Iris pigment epithelial cell (primary cell): ENCODE measurements around the gene GUK1.
A peak's percentile ranks its signal among the peaks of the same experiment; 100 is the strongest.
"Not testable (repeated sequence)": the region's sequence is repeated elsewhere in the genome, so short reads cannot be mapped to it uniquely, and the experiment has no call there.

Experiments used
- DNase-seq: peaks from one replicate; pipeline ENCODE4 v3.0.0-alpha.2; 2011; ENCODE audit warnings: low read depth

The GUK1 gene

DNA sequence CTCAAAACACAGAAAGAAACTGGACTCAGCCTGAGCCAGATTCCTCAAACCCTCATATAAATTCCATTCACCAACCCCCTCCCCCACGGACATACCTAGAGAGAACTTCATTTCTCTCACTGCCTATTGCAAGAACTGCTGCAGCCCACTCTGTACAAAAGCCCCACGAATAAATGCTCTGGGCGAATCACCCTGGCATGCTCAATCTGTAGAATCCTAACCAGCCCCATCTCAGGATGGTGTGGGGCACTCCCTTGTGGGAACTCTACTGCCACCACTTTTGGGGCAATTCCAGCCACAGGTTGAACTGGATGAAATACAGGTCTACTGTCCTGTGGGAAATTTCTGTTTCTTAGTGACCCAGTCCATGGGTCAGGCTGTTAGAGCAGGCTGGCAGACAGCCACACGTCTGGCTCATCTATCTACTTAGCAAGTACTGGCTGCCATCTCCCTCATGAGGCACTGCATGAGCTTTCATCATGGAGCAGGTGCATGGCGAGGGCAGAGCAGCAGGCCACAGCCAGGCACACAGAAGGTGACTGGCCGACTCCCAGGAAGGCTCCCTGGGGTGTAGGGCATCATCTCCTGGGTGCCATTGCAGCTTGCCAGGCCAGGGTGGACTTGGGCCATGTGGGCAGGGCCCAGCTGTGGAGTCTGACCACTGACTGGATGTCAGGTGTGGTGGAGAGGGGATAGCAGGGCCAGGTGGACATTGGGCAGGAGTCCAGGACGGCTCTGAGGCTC is 35.4 kb upstream of the GUK1 start:
- DNase-seq: no peak

- DNase-seq: no peak
Observed at GRCh38 chr1:228105270-228105995, 34.6 kb upstream of the GUK1 start.

- no peak for DNase-seq
Observed at GRCh38 chr1:228105996-228106799, 33.9 kb upstream of the GUK1 start.

- no peak for DNase-seq
Observed at GRCh38 chr1:228106800-228107054, 33.4 kb upstream of the GUK1 start.

- no peak for DNase-seq
Observed at GRCh38 chr1:228107636-228108035, 32.4 kb upstream of the GUK1 start.

DNA sequence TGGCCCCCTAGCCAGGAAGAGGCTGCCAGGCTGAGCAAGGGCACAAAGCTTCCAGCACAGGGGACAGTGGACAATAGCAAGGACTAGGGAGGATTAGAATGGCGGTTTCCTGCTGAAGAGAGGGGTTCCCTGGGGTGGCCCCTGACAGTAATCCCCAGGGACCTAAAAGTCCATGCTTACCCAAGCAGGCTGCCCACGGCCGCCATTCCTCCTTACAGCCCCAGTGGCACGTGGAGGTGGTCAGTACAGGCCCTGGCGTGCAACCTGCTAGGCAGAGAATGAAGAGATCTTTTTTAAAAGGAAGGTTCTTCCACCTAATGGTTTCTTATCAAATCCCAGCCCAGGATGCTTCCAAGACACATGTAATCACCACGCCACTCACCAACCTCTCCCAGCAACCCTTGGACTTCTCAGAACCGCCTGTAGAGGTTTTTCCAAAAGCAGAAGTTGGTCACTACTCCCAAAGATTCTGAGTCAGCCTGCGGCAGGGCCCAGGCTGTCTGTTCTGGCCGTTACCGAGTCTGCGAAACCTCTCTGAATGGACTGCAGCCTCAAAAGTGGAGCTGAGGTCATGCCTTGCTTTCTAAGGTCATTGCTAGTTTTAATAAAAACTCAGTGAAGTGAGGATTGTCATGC is 31.9 kb upstream of the GUK1 start:
- DNase-seq: no peak

DNA sequence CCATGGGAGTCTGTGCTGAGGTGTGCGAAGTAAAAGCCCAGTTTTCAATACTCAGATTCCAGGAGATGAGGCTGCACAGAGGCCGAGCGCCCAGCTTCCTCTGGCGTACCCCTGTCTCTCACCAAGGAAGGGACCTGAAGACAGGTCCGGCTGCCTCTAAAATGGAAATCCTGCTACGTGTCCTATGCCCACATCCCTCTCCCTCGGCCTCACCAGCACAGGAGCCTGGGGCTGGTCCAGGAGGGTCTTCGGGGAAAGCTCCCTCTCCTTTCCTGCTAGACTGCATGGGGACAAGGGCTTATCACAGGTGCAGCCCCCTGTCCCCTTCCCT is 31.4 kb upstream of the GUK1 start:
- DNase-seq: no peak

- peak; percentile 96 for DNase-seq
Observed at GRCh38 chr1:228109073-228109961, 30.8 kb upstream of the GUK1 start, which contains the start of gene MRPL55. Gene MRPL55, minus strand, starts transcription at chr1:228109299. Its CDS starts 1,039 bp downstream, at chr1:228108260.

GRCh38 chr1:228109962-228110488 is 30.1 kb upstream of the GUK1 start:
- peak; percentile 34 for DNase-seq

DNA sequence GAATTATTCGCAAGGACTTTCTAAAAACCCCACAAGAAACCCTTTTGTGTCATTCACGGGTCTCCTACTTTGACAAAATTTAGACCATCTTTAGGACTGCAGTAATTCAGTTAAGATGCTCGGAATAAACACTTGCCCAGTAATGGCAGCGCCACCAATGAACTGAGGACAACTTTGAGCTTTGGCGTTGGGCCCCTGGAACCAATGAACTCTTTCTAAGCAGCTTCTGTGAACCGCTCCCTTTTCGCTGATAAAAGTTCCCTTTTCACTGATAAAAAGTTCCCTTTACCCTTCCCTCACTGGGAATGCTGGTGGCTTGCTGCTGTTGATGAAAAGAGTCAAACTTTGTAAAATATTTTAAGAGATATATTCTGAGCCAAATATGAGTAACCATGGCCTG is 29.5 kb upstream of the GUK1 start:
- no peak for DNase-seq

- DNase-seq: not testable (repeated sequence)
Observed at GRCh38 chr1:228111315-228111714, 28.8 kb upstream of the GUK1 start.

DNA sequence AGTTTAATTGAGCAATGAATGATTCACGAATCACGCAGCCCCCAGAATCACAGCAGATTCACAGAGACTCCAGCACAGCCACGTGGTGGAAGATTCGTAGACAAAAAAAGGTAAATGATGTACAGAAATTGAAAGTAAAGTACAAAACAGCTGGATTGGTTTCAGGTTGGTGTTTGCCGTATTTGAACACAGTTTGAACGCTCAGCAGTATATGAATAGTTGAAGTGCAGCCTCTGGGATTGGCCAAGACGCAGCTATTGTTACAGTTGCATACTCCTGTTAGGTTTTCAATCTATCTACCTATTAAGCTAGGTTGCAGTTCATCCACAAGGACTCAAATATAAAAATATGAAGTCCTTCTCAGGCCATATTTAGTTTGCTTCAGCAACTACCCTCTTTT is 27.9 kb upstream of the GUK1 start:
- no peak for DNase-seq

DNA sequence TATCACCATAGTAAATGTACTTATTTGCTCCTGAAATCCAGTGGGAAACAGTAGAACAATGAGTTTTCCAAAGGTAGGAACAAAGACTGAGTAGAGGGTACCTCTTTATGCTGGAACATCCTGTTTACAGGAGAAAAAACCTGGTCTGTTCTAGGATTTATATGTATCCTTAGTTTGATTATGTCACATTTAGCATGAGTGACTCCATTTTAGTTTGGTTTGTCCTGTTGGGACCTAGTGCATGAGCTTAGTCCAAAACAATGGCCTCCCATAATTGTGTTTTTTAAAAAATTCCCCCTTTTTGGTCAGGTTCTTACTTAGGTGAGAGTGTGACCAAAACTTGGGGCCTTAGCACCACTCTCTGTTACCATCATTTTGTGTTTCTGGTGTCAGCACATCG is 27.5 kb upstream of the GUK1 start:
- DNase-seq: no peak

DNA sequence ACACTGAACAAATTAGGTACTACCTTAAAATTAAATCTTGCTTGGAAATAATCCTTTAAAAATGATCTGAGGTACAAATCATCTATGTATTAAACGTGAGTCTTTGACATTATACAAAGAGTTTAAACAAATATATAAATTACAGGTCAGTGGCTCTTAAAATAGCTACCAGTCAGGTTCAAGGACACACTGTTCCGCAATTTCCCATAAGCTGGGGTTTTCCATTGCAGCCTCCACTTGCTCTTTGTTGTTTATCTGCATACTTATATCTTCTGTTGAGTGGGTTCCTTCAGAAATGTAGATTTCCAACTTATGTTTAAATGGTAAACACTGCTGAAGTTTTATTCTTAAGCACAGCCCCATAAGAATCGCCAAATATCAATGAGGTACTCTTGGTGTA is 25.3 kb upstream of the GUK1 start:
- DNase-seq: no peak

DNA sequence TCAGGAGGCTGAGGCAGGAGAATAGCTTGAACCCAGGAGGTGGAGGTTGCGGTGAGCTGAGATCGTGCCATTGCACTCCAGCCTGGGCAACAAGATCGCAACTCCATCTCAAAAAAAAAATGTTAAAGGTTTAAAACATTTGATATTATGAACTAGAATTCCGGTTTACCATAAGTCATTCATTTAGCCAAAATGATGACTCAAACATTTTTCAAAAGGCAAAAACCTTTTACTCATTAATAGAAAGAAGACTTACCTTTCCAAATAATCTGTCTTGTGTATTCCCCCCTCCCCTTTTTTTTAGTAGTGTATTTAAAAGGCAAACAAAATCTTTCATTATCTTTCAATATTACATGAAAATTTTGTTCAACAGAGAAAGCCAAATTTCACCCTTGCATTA is 22.7 kb upstream of the GUK1 start:
- no peak for DNase-seq

DNA sequence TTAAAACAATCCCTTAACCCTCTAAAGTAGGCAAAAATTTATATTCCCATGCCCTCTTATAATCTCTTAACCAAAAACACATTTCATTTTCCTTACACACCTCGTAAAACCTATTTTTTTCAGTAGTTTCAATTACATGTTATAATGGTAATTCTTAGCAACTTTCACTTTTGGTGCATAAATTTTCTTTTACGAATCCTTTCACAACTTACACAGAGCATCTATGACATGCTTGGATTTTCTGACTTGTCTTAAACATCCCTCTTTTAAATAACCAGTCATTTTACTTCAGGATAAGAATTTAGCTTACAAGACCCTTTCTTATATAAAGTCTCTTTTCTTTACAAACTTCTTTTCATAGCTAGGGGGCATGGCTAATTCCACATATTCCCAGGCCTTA is 22.0 kb upstream of the GUK1 start:
- no peak for DNase-seq

DNA sequence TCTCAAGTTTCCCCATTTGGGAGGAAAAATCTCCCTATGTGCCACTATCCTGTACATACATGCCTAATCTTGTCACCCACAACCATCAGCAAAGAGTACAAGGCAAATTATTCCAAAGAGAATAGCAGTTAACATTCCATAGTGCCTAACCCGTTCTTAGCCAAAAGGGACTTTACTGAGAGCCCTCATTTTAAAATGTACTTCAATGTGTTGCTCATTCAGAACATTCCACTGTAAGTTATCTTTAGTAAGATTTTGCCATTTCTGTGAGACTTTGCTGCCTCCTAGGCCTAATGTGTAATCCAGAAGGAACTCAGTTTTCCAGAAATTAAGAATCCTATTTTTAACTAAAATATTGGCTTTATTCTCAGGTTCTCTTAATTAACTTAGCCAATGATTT is 19.7 kb upstream of the GUK1 start:
- no peak for DNase-seq

GRCh38 chr1:228120857-228121489 is 19.1 kb upstream of the GUK1 start:
- DNase-seq: peak; percentile 24

- no peak for DNase-seq
Observed at GRCh38 chr1:228122921-228123441, 17.1 kb upstream of the GUK1 start.

GRCh38 chr1:228123505-228123904 is 16.6 kb upstream of the GUK1 start:
- no peak for DNase-seq

DNA sequence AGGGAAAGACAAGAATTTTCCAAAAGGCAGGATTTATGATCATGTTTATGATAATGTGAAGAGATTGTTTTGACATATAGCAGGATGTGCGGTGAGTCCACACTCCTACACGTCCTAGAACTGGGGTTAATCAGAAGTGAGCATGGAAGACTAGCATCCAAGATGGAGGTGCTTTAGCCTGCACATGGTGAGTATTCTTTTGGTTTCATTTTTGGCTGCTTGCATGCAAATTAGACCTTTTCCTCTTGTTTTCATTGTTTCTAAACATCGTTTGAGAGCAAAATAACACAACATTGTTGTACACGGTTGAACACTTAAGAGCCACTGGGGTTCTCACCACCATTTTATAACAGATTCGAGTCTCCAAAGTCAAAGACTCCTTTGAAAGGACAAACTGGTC is 14.9 kb upstream of the GUK1 start:
- no peak for DNase-seq
